Mesendoderm (in vitro differentiated cells): ENCODE data around the gene SERPINB1.

Source experiments
- DNase-seq: peaks from one replicate; pipeline ENCODE4 v3.0.0; 2013
- H2AK5ac ChIP-seq: 2 replicates; pipeline ENCODE4 v1.6.1; 2013; ENCODE audit warnings: low read length, inconsistent platforms
- H2BK120ac ChIP-seq: 2 replicates; pipeline ENCODE4 v1.6.1; 2013; ENCODE audit warnings: low read depth, mild to moderate bottlenecking, low read length, moderate library complexity, mixed read lengths
- H2BK15ac ChIP-seq: replicated peaks from 2 replicates; pipeline ENCODE4 v1.6.1; 2013; ENCODE audit warnings: low read depth, mild to moderate bottlenecking, moderate library complexity
- H2BK5ac ChIP-seq: 2 replicates; pipeline ENCODE4 v1.6.1; 2013; ENCODE audit warnings: low read length, inconsistent platforms
- H3K18ac ChIP-seq: 2 replicates; pipeline ENCODE4 v1.6.1; 2013; ENCODE audit warnings: mild to moderate bottlenecking, low read length, mixed read lengths
- H3K23ac ChIP-seq: one replicate; pipeline ENCODE4 v1.6.1; 2013; ENCODE audit warnings: low read length
- H3K27ac ChIP-seq: 2 replicates; pipeline ENCODE4 v1.5.1; 2013; ENCODE audit warnings: low read depth, mild to moderate bottlenecking, inconsistent platforms, low read length, moderate library complexity
- H3K27me3 ChIP-seq: 2 replicates; pipeline ENCODE4 v1.6.1; 2013; ENCODE audit warnings: low read length, control low read depth, mild to moderate bottlenecking, inconsistent platforms; ENCODE audit not compliant: insufficient read depth, poor library complexity
- H3K36me3 ChIP-seq: 2 replicates; pipeline ENCODE4 v1.6.1; 2013; ENCODE audit warnings: low read length, inconsistent platforms; ENCODE audit not compliant: control insufficient read depth, insufficient read depth
- H3K4ac ChIP-seq: one replicate; pipeline ENCODE4 v1.6.1; 2013; ENCODE audit warnings: low read depth, mild to moderate bottlenecking, low read length, moderate library complexity
- H3K4me1 ChIP-seq: 2 replicates; pipeline ENCODE4 v1.6.1; 2013; ENCODE audit warnings: low read depth, low read length, inconsistent platforms; ENCODE audit not compliant: control insufficient read depth
- H3K4me2 ChIP-seq: 2 replicates; pipeline ENCODE4 v1.6.1; 2013; ENCODE audit warnings: low read length
- H3K4me3 ChIP-seq: 2 replicates; pipeline ENCODE4 v1.5.1; 2013; ENCODE audit warnings: mild to moderate bottlenecking, low read length
- H3K56ac ChIP-seq: one replicate; pipeline ENCODE4 v1.6.1; 2013; ENCODE audit warnings: low read length
- H3K79me1 ChIP-seq: 2 replicates; pipeline ENCODE4 v1.6.1; 2013; ENCODE audit warnings: low read length, inconsistent platforms
- H3K79me2 ChIP-seq: 2 replicates; pipeline ENCODE4 v1.6.1; 2013; ENCODE audit warnings: mild to moderate bottlenecking, low read length; ENCODE audit not compliant: control insufficient read depth, insufficient read depth
- H3K9ac ChIP-seq: 2 replicates; pipeline ENCODE4 v1.6.1; 2013; ENCODE audit warnings: low read length, inconsistent platforms
- H4K5ac ChIP-seq: one replicate; pipeline ENCODE4 v1.6.1; 2013; ENCODE audit warnings: low read length
- H4K8ac ChIP-seq: one replicate; pipeline ENCODE4 v1.6.1; 2013; ENCODE audit warnings: low read depth, mild to moderate bottlenecking, control low read depth, low read length, moderate library complexity
- WGBS: extraction: QIAGEN DNeasy Blood & Tissue Kit; methylation state at CpG from one replicate; pipeline ENCODE4 v1.1.7; 2013; ENCODE audit warnings: low lambda C conversion rate, missing lambda C conversion rate; ENCODE audit not compliant: insufficient coverage; ENCODE audit errors: extremely low coverage; 5-methylcytosine and 5-hydroxymethylcytosine counted together

The SERPINB1 gene

GRCh38 chr6:2870046-2870636 lies 28.5 kb upstream of the SERPINB1 start:
- Histone ChIP-seq H2BK5ac (no peak overlapping the region), H3K4me2 (no peak overlapping the region), H3K9ac (no peak overlapping the region), H3K27me3 (no peaks in the 10 kb centered on the region), H2BK120ac (no peak overlapping the region), H3K56ac (no peak overlapping the region), H3K4me1 (peaks cover 4% of the 10 kb centered on the region), H2BK15ac (no peak overlapping the region), H3K23ac (no peak overlapping the region), H3K79me1 (no peaks in the 10 kb centered on the region), H2AK5ac (no peak overlapping the region), H4K8ac (no peak overlapping the region), H3K4ac (no peak overlapping the region), H3K27ac (no peak overlapping the region), H3K18ac (no peak overlapping the region), H3K36me3 (no peaks in the 10 kb centered on the region), H3K4me3 (no peak overlapping the region), H4K5ac (no peak overlapping the region), H3K79me2 (no peaks in the 10 kb centered on the region)
- DNase-seq = no peak
- no CpG with 5 or more reads among the region's 39 CpGs for WGBS

- H3K23ac ChIP-seq = no peak overlapping the region
Measured at GRCh38 chr6:2868637-2869036, 27.0 kb upstream of the SERPINB1 start.

GRCh38 chr6:2866171-2866846 lies 24.6 kb upstream of the SERPINB1 start:
- Histone ChIP-seq H3K4me3 (no peak overlapping the region), H3K18ac (peak overlapping the region; percentile 96), H3K4me1 (no peaks in the 10 kb centered on the region), H4K8ac (no peak overlapping the region), H3K23ac (no peak overlapping the region), H3K27ac (peak overlapping the region; percentile 29), H3K79me1 (no peaks in the 10 kb centered on the region), H4K5ac (no peak overlapping the region), H2BK5ac (no peak overlapping the region), H3K79me2 (no peaks in the 10 kb centered on the region), H2BK120ac (peak overlapping the region; percentile 86), H3K4me2 (no peak overlapping the region), H2BK15ac (no peak overlapping the region), H3K56ac (no peak overlapping the region), H3K9ac (no peak overlapping the region), H3K36me3 (no peaks in the 10 kb centered on the region), H3K27me3 (no peaks in the 10 kb centered on the region), H2AK5ac (no peak overlapping the region), H3K4ac (peak overlapping the region; percentile 48)
- no CpG with 5 or more reads among the region's 8 CpGs for WGBS
- DNase-seq = peak; percentile 78

More at GRCh38 chr6:2868637-2869036, 27.0 kb upstream of the SERPINB1 start:
- H3K4me2 ChIP-seq = no peak overlapping the region
- H3K4ac ChIP-seq = no peak overlapping the region
- peak overlapping the region; percentile 11 for H3K27ac ChIP-seq
- H3K18ac ChIP-seq = no peak overlapping the region
- H4K5ac ChIP-seq = no peak overlapping the region
- H2BK5ac ChIP-seq = no peak overlapping the region
- H4K8ac ChIP-seq = no peak overlapping the region
- H3K56ac ChIP-seq = no peak overlapping the region
- no peak for DNase-seq
- no peaks in the 10 kb centered on the region for H3K36me3 ChIP-seq
- H2BK15ac ChIP-seq = no peak overlapping the region
- no peaks in the 10 kb centered on the region for H3K4me1 ChIP-seq
- H3K79me2 ChIP-seq = no peaks in the 10 kb centered on the region
- no peak overlapping the region for H2AK5ac ChIP-seq
- H3K79me1 ChIP-seq = no peaks in the 10 kb centered on the region
- WGBS = no CpG with 5 or more reads among the region's 6 CpGs
- no peak overlapping the region for H3K4me3 ChIP-seq
- H2BK120ac ChIP-seq = no peak overlapping the region
- no peaks in the 10 kb centered on the region for H3K27me3 ChIP-seq
- H3K9ac ChIP-seq = no peak overlapping the region

- Histone ChIP-seq H3K4me3 (no peak overlapping the region), H3K4me2 (no peak overlapping the region), H2BK15ac (no peak overlapping the region), H2BK5ac (no peak overlapping the region), H4K5ac (no peak overlapping the region), H3K4ac (peak overlapping the region; percentile 72), H3K9ac (no peak overlapping the region), H4K8ac (no peak overlapping the region), H3K27ac (peak overlapping the region; percentile 10), H3K23ac (no peak overlapping the region), H3K56ac (no peak overlapping the region), H2BK120ac (peak overlapping the region; percentile 86), H3K4me1 (no peaks in the 10 kb centered on the region), H3K27me3 (no peaks in the 10 kb centered on the region), H3K36me3 (no peaks in the 10 kb centered on the region), H3K18ac (no peak overlapping the region), H2AK5ac (no peak overlapping the region), H3K79me2 (no peaks in the 10 kb centered on the region), H3K79me1 (no peaks in the 10 kb centered on the region)
- peak; percentile 53 for DNase-seq
- no CpG with 5 or more reads among the region's 4 CpGs for WGBS
Measured at GRCh38 chr6:2865694-2866151, 24.1 kb upstream of the SERPINB1 start.

GRCh38 chr6:2865270-2865669 lies 23.6 kb upstream of the SERPINB1 start:
- Histone ChIP-seq H3K27me3 (no peaks in the 10 kb centered on the region), H3K4me3 (no peak overlapping the region), H3K79me2 (no peaks in the 10 kb centered on the region), H3K18ac (peak overlapping the region; percentile 70), H3K4me2 (no peak overlapping the region), H2AK5ac (no peak overlapping the region), H3K27ac (peak overlapping the region; percentile 10), H3K56ac (peak overlapping the region; percentile 61), H2BK5ac (no peak overlapping the region), H2BK120ac (peak overlapping the region; percentile 23), H4K5ac (no peak overlapping the region), H3K4me1 (no peaks in the 10 kb centered on the region), H2BK15ac (no peak overlapping the region), H3K79me1 (no peaks in the 10 kb centered on the region), H3K36me3 (no peaks in the 10 kb centered on the region), H4K8ac (no peak overlapping the region), H3K4ac (peak overlapping the region; percentile 72), H3K23ac (no peak overlapping the region), H3K9ac (no peak overlapping the region)
- no CpG with 5 or more reads among the region's 7 CpGs for WGBS
- DNase-seq = no peak
